KMS-11 (cell line): ENCODE data around the gene SLC22A4.

Source experiments
- H2AFZ ChIP-seq: fragments of 200-600 bp; sonication (generic); 2 replicates; pipeline ENCODE4 v1.6.1; 2016; ENCODE audit warnings: antibody characterized with exemption, mixed run types, low read depth
- H3K27ac ChIP-seq: fragments of 200-600 bp; sonication (generic); 2 replicates; pipeline ENCODE4 v1.6.1; 2016; ENCODE audit warnings: mild to moderate bottlenecking, mixed run types
- H3K27me3 ChIP-seq: fragments of 200-600 bp; sonication (generic); 2 replicates; pipeline ENCODE4 v1.6.1; 2017; ENCODE audit warnings: mild to moderate bottlenecking, low read depth, mixed run types, moderate library complexity; ENCODE audit not compliant: insufficient read depth
- H3K36me3 ChIP-seq: fragments of 200-600 bp; sonication (generic); 2 replicates; pipeline ENCODE4 v1.6.1; 2017; ENCODE audit warnings: mild to moderate bottlenecking, mixed run types; ENCODE audit not compliant: insufficient read depth
- H3K4me1 ChIP-seq: fragments of 200-600 bp; sonication (generic); 2 replicates; pipeline ENCODE4 v1.6.1; 2016; ENCODE audit warnings: mild to moderate bottlenecking, low read depth, mixed run types; ENCODE audit not compliant: poor library complexity, severe bottlenecking
- H3K4me2 ChIP-seq: fragments of 200-600 bp; sonication (generic); 2 replicates; pipeline ENCODE4 v1.7.0; 2016; ENCODE audit warnings: mild to moderate bottlenecking, mixed run types
- H3K4me3 ChIP-seq: fragments of 200-600 bp; sonication (generic); IDR thresholded peaks from 2 replicates; pipeline ENCODE4 v1.6.1; 2017; ENCODE audit warnings: low read depth, low read length, mixed read lengths; ENCODE audit not compliant: insufficient read depth
- H3K79me2 ChIP-seq: fragments of 200-600 bp; sonication (generic); 2 replicates; pipeline ENCODE4 v1.6.1; 2016; ENCODE audit warnings: low read depth, mixed run types; ENCODE audit not compliant: insufficient read depth
- H3K9ac ChIP-seq: fragments of 200-600 bp; sonication (generic); 2 replicates; pipeline ENCODE4 v1.6.1; 2016; ENCODE audit warnings: mild to moderate bottlenecking, mixed run types
- H4K20me1 ChIP-seq: fragments of 200-600 bp; sonication (generic); 2 replicates; pipeline ENCODE4 v1.6.1; 2016; ENCODE audit warnings: mild to moderate bottlenecking, mixed run types; ENCODE audit not compliant: insufficient read depth
- TF ChIP-seq, protein P1 (sequence below): fragments of 200-600 bp; sonication (generic); conservative IDR thresholded peaks from 2 replicates; pipeline ENCODE4 v1.6.1; 2017; ENCODE audit warnings: low read depth, mild to moderate bottlenecking, antibody characterized with exemption, low read length, moderate library complexity, mixed read lengths

The SLC22A4 gene

DNA sequence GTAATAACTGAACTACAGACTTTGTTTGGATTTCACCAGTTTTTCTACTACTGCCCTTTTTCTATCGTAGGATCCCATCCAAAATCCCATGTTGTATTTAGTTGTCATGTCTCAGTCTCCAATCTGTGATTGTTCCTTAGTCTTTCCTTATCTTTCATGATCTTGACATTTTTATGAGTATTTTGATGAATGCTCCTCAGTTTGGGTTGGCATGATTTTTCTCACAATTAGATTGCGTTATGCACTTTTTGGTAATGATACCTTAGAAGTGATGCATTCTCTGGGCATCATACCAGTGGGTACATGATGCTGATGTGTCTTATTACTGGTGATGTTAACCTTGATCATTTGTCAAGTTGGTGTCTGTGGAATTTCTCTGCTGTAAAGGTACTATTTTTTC lies 5.7 kb downstream of the SLC22A4 start:
- Histone ChIP-seq H3K36me3 (no peaks in the 10 kb centered on the region), H3K4me3 (no peak overlapping the region), H3K27me3 (peaks cover 7% of the 10 kb centered on the region; the same call in 1 of the 2 replicates), H3K9ac (no peak overlapping the region), H3K27ac (no peak overlapping the region), H2AFZ (no peak overlapping the region), H4K20me1 (no peaks in the 10 kb centered on the region), H3K4me1 (no peaks in the 10 kb centered on the region), H3K79me2 (no peaks in the 10 kb centered on the region), H3K4me2 (no peak overlapping the region)
- TF ChIP-seq, protein P1, sequence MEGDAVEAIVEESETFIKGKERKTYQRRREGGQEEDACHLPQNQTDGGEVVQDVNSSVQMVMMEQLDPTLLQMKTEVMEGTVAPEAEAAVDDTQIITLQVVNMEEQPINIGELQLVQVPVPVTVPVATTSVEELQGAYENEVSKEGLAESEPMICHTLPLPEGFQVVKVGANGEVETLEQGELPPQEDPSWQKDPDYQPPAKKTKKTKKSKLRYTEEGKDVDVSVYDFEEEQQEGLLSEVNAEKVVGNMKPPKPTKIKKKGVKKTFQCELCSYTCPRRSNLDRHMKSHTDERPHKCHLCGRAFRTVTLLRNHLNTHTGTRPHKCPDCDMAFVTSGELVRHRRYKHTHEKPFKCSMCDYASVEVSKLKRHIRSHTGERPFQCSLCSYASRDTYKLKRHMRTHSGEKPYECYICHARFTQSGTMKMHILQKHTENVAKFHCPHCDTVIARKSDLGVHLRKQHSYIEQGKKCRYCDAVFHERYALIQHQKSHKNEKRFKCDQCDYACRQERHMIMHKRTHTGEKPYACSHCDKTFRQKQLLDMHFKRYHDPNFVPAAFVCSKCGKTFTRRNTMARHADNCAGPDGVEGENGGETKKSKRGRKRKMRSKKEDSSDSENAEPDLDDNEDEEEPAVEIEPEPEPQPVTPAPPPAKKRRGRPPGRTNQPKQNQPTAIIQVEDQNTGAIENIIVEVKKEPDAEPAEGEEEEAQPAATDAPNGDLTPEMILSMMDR: no peak

GRCh38 chr5:132300577-132301343 lies 6.6 kb downstream of the SLC22A4 start:
- H3K4me2 ChIP-seq: no peak overlapping the region

DNA sequence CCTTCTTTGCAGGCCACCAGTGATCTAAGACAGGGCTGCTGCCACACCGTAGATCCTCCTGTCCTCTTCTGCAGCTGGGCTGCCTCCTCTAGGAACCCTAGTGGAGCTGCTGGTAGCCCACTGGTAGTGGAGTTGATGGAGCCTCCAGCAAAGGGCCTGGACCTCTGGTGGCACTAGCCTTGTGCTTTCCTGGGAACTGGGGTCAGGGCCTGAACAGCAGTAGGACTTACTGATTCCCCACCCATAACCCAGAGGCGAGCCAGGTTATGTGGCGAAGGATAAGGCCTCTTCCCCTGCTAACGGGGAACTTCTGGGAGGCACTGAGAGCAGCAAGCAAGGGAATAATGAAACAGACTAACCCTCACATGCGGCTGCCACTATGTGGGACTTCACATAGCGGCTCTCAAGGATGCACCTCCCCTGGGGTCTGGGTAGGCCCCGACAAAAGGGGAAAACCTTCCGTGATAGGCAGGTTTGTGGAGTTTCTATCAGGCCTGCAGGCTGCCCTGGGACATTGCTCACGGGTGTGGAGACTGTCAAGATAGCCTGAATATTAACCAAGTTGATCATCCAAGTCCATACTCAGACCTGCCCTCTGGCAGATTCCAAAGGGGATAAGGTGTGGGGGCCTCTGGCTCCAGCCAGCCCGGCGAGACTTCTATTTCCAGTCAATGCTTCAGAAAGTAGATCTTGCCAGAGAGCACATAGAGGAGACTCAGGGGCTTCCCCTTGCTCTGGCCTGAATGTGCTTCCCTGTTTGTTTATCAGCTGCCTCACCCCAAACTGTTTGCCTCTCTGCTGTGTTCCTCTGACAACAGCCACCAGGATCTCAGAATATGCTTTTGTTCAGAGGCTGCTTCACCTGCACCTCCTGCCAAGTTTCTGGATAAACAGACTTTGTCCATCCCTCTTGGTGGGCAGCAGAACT lies 7.4 kb downstream of the SLC22A4 start:
- H3K27me3 ChIP-seq: no peaks in the 10 kb centered on the region
- no peaks in the 10 kb centered on the region for H3K36me3 ChIP-seq
- no peak overlapping the region for H3K4me3 ChIP-seq
- TF ChIP-seq, protein P1: no peak
- H3K4me2 ChIP-seq: no peak overlapping the region
- H3K4me1 ChIP-seq: no peaks in the 10 kb centered on the region
- no peak overlapping the region for H2AFZ ChIP-seq
- H3K79me2 ChIP-seq: no peaks in the 10 kb centered on the region
- no peaks in the 10 kb centered on the region for H4K20me1 ChIP-seq
- no peak overlapping the region for H3K27ac ChIP-seq
- no peak overlapping the region for H3K9ac ChIP-seq

More at GRCh38 chr5:132300577-132301343, 6.6 kb downstream of the SLC22A4 start:
- no peaks in the 10 kb centered on the region for H3K36me3 ChIP-seq
- no peaks in the 10 kb centered on the region for H3K4me1 ChIP-seq
- H3K9ac ChIP-seq: no peak overlapping the region
- H3K79me2 ChIP-seq: no peaks in the 10 kb centered on the region
- no peaks in the 10 kb centered on the region for H4K20me1 ChIP-seq
- no peak overlapping the region for H2AFZ ChIP-seq
- TF ChIP-seq, protein P1: no peak
- no peaks in the 10 kb centered on the region for H3K27me3 ChIP-seq
- no peak overlapping the region for H3K27ac ChIP-seq
- H3K4me3 ChIP-seq: no peak overlapping the region

DNA sequence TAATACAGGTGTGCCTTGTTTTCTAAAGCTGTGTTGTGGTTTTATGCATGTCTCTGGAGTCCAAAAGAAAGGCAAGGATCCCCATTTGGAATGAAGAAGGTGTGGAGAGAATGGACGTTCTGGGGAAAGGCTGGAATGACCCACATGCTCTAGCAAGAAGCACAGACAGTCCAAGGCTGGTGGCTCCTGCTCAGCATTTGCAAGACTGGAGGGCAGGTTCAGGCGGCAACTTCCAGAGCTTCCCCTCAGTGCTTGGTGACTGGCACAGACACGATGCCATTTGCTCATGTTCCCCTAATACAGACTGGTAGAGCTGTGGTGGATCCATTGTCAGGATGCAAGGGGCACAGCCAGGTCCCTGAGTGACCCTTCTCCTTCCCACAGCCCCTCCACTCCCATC lies 8.2 kb downstream of the SLC22A4 start:
- no peak overlapping the region for H3K27ac ChIP-seq
- TF ChIP-seq, protein P1: no peak

More for the DNA sequence above, 8.2 kb downstream of the SLC22A4 start:
- Histone ChIP-seq H3K4me2 (no peak overlapping the region), H4K20me1 (no peaks in the 10 kb centered on the region), H3K4me1 (no peaks in the 10 kb centered on the region), H2AFZ (no peak overlapping the region), H3K79me2 (no peaks in the 10 kb centered on the region), H3K4me3 (no peak overlapping the region), H3K9ac (no peak overlapping the region), H3K27me3 (no peaks in the 10 kb centered on the region), H3K36me3 (no peaks in the 10 kb centered on the region)
